Right lobe of liver (tissue), 6 donors: ENCODE results near the gene CBX2. TPM values are rescaled to one million over a fixed set of nuclear protein-coding genes. Genes with fewer than 3 reads are reported as not detected.
"Not testable (repeated sequence)": the region's sequence is repeated elsewhere in the genome, so short reads cannot be mapped to it uniquely, and the experiment has no call there.

Experiments
- ATAC-seq, 4 donors: fragments of 200-7000 bp; cut with Tn5 transposase; one replicate each; pipeline ENCODE4 v1.9.1; 2020; ENCODE audit warnings: mild to moderate bottlenecking in 4 of 4, moderate library complexity in 4 of 4
- DNase-seq, 3 donors: peaks; one replicate each; pipeline ENCODE4 v3.0.0-alpha.2; 2020
- H3K27ac ChIP-seq, 3 donors: fragments of 200-600 bp; one replicate each; pipeline ENCODE4 v1.8.0; 2022
- H3K27me3 ChIP-seq, 2 donors: fragments of 200-600 bp; one replicate each; pipeline ENCODE4 v1.8.0; 2022
- H3K36me3 ChIP-seq, 4 donors: fragments of 200-600 bp; sonication (generic) in 1 of 4; one replicate each; pipeline versions ENCODE4 v1.5.1 to v1.8.0; 2017 to 2022; ENCODE audit warnings: control low read depth in 1 of 4
- H3K4me1 ChIP-seq, 4 donors: fragments of 200-600 bp; sonication (generic) in 1 of 4; one replicate each; pipeline versions ENCODE4 v1.5.1 to v1.8.0; 2017 to 2022; ENCODE audit warnings: control low read depth in 1 of 4
- H3K4me3 ChIP-seq, 3 donors: fragments of 200-600 bp; one replicate each; pipeline ENCODE4 v1.8.0; 2022
- H3K9me3 ChIP-seq, 4 donors: fragments of 200-600 bp; sonication (generic) in 1 of 4; one replicate each; pipeline versions ENCODE4 v1.5.1 to v1.8.0; 2017 to 2022; ENCODE audit warnings: control low read depth in 1 of 4
- CTCF ChIP-seq, 4 donors: fragments of 200-600 bp in 3 of 4; fragments of 450-650 bp in 1 of 4; IDR thresholded peaks; one replicate each; pipeline versions ENCODE4 v1.5.1 to v1.8.0; 2016 to 2022; ENCODE audit warnings: antibody characterized with exemption in 4 of 4, mild to moderate bottlenecking in 2 of 4
- POLR2A ChIP-seq: fragments of 450-650 bp; IDR thresholded peaks from one replicate; pipeline ENCODE4 v1.6.1; 2017; ENCODE audit warnings: antibody characterized with exemption, mild to moderate bottlenecking
- WGBS: methylation state at CpG from one replicate; pipeline ENCODE4 v1.1.6; 2018; ENCODE audit warnings: low coverage, low lambda C conversion rate; ENCODE audit not compliant: insufficient coverage; ENCODE audit errors: missing lambda C conversion rate; 5-methylcytosine and 5-hydroxymethylcytosine counted together
- intact Hi-C, 2 donors: fragments of 100-400 bp; cut with DNase I; formaldehyde crosslinking; loops; one replicate each; pipeline versions ENCODE4 v1.11.2 to v1.14.1; 2022
- total RNA-seq, 6 experiments: library from RNA; depleted of rRNA in 2 of 6; stranded (reverse); fragments of >200 nt in 2 of 6; fragmentation: NEBNext Ultra II Directional in 3 of 6; extraction: Animal tissue kit (Norgen Biotek cat#: 25700) in 3 of 6; gene quantifications; one replicate each; pipeline versions ENCODE4 v1.1.0 to v1.2.4, GENCODE V29; 2016 to 2023
- donor health status: DM: no; HTN: yes; CAD: no.
- donor health status: DM: no; HTN: no; CAD: no.
- donor health status: DM: no; HTN: no; CAD: no.
- donor health status: DM: no; HTN: yes; CAD: no.
- donor health status: DM: no; HTN: yes; CAD: no.

Gene CBX2
- total RNA-seq, 6 experiments from 2014 or later: 0.33 to 3.5 (median 1.1) TPM

- peaks cover 0 to 25% of the 10 kb centered on the region in 2 donors for H3K27me3 ChIP-seq
- no peaks in the 10 kb centered on the region for H3K36me3 ChIP-seq
- WGBS: 82% methylated on average over 6 of the region's 6 CpGs
- no peak for TF ChIP-seq CTCF (IDR thresholded peaks at IDR 0.05)
- no peak for TF ChIP-seq POLR2A
- DNase-seq (no peak), ATAC-seq (no peak)
- H3K27ac ChIP-seq: no peak overlapping the region
- peaks cover 0 to 12% (median 0%) of the 10 kb centered on the region in 4 donors for H3K4me1 ChIP-seq
- intact Hi-C loops: no loop called here
- no peaks in the 10 kb centered on the region for H3K9me3 ChIP-seq
- H3K4me3 ChIP-seq: no peak overlapping the region
These were observed 6.7 kb upstream of the CBX2 start for GRCh38 chr17:79771276-79771675.

- ATAC-seq, intact Hi-C loops, H3K36me3 ChIP-seq, H3K9me3 ChIP-seq, H3K27ac ChIP-seq, H3K4me3 ChIP-seq: not testable (repeated sequence)
- peaks cover 0 to 39% of the 10 kb centered on the region in 2 donors for H3K27me3 ChIP-seq
- H3K4me1 ChIP-seq: peaks cover 0 to 25% (median 0%) of the 10 kb centered on the region in 4 donors
- DNase-seq: peak in 1 of 3 donors; percentile 34
- 60% methylated on average over 5 of the region's 9 CpGs for WGBS
These were observed 5.2 kb upstream of the CBX2 start for GRCh38 chr17:79772726-79773125.

GRCh38 chr17:79774561-79774975 lies 3.4 kb upstream of the CBX2 start:
- no peak for DNase-seq
- H3K36me3 ChIP-seq: no peaks in the 10 kb centered on the region

GRCh38 chr17:79775632-79776031 lies 2.3 kb upstream of the CBX2 start:
- WGBS: 56% methylated on average over 6 of the region's 6 CpGs
- intact Hi-C loops: no loop called here
- no peak for TF ChIP-seq POLR2A
- TF ChIP-seq CTCF (IDR thresholded peaks at IDR 0.05): no peak
- Histone ChIP-seq H3K4me1 (peaks cover 0 to 25% (median 0%) of the 10 kb centered on the region in 4 donors), H3K27ac (no peak overlapping the region), H3K36me3 (no peaks in the 10 kb centered on the region), H3K27me3 (peaks cover 0 to 39% of the 10 kb centered on the region in 2 donors), H3K4me3 (no peak overlapping the region), H3K9me3 (no peaks in the 10 kb centered on the region)
- DNase-seq: no peak
- ATAC-seq: peak in 1 of 4 donors; percentile 14

More at GRCh38 chr17:79774561-79774975, 3.4 kb upstream of the CBX2 start:
- Histone ChIP-seq H3K9me3 (no peaks in the 10 kb centered on the region), H3K27ac (no peak overlapping the region), H3K27me3 (peaks cover 0 to 39% of the 10 kb centered on the region in 2 donors), H3K4me1 (peaks cover 0 to 25% (median 0%) of the 10 kb centered on the region in 4 donors), H3K4me3 (no peak overlapping the region)
- no peak for ATAC-seq
- 54% methylated on average over 5 of the region's 8 CpGs for WGBS
- no peak for TF ChIP-seq POLR2A
- no peak for TF ChIP-seq CTCF (IDR thresholded peaks at IDR 0.05)
- intact Hi-C loops: no loop called here

GRCh38 chr17:79776376-79777119 lies 1.4 kb upstream of the CBX2 start:
- WGBS: 33% methylated on average over 11 of the region's 11 CpGs
- peaks cover 0 to 25% (median 0%) of the 10 kb centered on the region in 4 donors for H3K4me1 ChIP-seq
- no peak for DNase-seq
- no peak for TF ChIP-seq POLR2A
- TF ChIP-seq CTCF (IDR thresholded peaks at IDR 0.05): no peak
- no peaks in the 10 kb centered on the region for H3K9me3 ChIP-seq
- H3K27me3 ChIP-seq: peaks cover 0 to 39% of the 10 kb centered on the region in 2 donors
- intact Hi-C loops: no loop called here
- peak in 3 of 4 donors; percentile 9 to 19 (median 11) for ATAC-seq
- H3K27ac ChIP-seq: peak overlapping the region in 2 of 3 donors; percentile 24 to 50
- no peak overlapping the region for H3K4me3 ChIP-seq
- H3K36me3 ChIP-seq: no peaks in the 10 kb centered on the region
